Thyroid gland (tissue), 4 donors: ENCODE results near the gene UNG. TPM values are rescaled to one million over a fixed set of nuclear protein-coding genes. Genes with fewer than 3 reads are reported as not detected.

Experiments used
- DNase-seq, 2 donors: peaks; one replicate each; pipeline ENCODE4 v3.0.0-alpha.2; 2019
- H3K27ac ChIP-seq, 3 donors: fragments of 200-600 bp; sonication (generic); 1 replicate in 2 of 3; 2 replicates in 1 of 3; pipeline ENCODE4 v1.5.1; 2016 to 2019; ENCODE audit warnings: mild to moderate bottlenecking in 1 of 3, moderate library complexity in 1 of 3
- H3K27me3 ChIP-seq: fragments of 200-600 bp; sonication (generic); one replicate; pipeline ENCODE4 v1.5.1; 2019
- H3K36me3 ChIP-seq, 2 donors: fragments of 200-600 bp; sonication (generic); one replicate each; pipeline ENCODE4 v1.5.1; 2016 to 2019
- H3K4me1 ChIP-seq, 2 donors: fragments of 200-600 bp; sonication (generic); one replicate each; pipeline ENCODE4 v1.5.1; 2017 to 2019
- H3K4me3 ChIP-seq, 3 donors: fragments of 200-600 bp; sonication (generic); replicated peaks in 1 of 3; 1 replicate in 2 of 3; 2 replicates in 1 of 3; pipeline ENCODE4 v1.5.1; 2016; ENCODE audit warnings: mild to moderate bottlenecking in 1 of 3
- H3K9me3 ChIP-seq: fragments of 200-600 bp; sonication (generic); one replicate; pipeline ENCODE4 v1.5.1; 2017
- CTCF ChIP-seq, 6 experiments: fragments of 200-600 bp in 3 of 6; fragments of 450-650 bp in 3 of 6; sonication (generic) in 3 of 6; IDR thresholded peaks; one replicate each; pipeline ENCODE4 v1.5.1; 2016 to 2019; ENCODE audit warnings: antibody characterized with exemption in 6 of 6, mild to moderate bottlenecking in 2 of 6, inconsistent platforms in 1 of 6, moderate library complexity in 1 of 6
- POLR2A ChIP-seq, 2 donors: fragments of 450-650 bp; IDR thresholded peaks; one replicate each; pipeline ENCODE4 v1.6.1; 2017; ENCODE audit warnings: antibody characterized with exemption in 2 of 2, mild to moderate bottlenecking in 2 of 2, moderate library complexity in 1 of 2
- WGBS, 2 donors: methylation state at CpG; one replicate each; pipeline ENCODE4 v1.1.5; 2017; 5-methylcytosine and 5-hydroxymethylcytosine counted together
- intact Hi-C: fragments of 100-400 bp; cut with DNase I; formaldehyde crosslinking; loops from one replicate; pipeline ENCODE4 v1.15.1; 2023
- total RNA-seq, 4 donors: library from RNA; depleted of rRNA; stranded (reverse); fragments of >200 nt; gene quantifications; one replicate each; pipeline ENCODE4 v1.2.3, GENCODE V29; 2016

Gene UNG
- total RNA-seq, 4 donors from 2014 or later, result 33.1 to 45.5 (median 37.5) TPM

- TF ChIP-seq POLR2A (IDR thresholded peaks at IDR 0.05), result no peak
- TF ChIP-seq CTCF (IDR thresholded peaks at IDR 0.05), result no peak
- no peak overlapping the region for H3K27ac ChIP-seq
- H3K4me1 ChIP-seq, result peaks cover 4 to 8% of the 10 kb centered on the region in 2 donors
- no peak overlapping the region for H3K4me3 ChIP-seq
- intact Hi-C loops, result loop anchor here (10.0 kb wide), 1 partner anchor 50 kb away; no protein-coding TSS in a partner anchor
- 97 to 98% methylated on average over 5 of the region's 5 CpGs for WGBS, 2 donors
- no peak for DNase-seq
- no peaks in the 10 kb centered on the region for H3K9me3 ChIP-seq
- no peaks in the 10 kb centered on the region for H3K27me3 ChIP-seq
- peaks cover 31 to 58% of the 10 kb centered on the region in 2 donors for H3K36me3 ChIP-seq
Measured at GRCh38 chr12:109105176-109105575, 7.8 kb downstream of the UNG start.

GRCh38 chr12:109109746-109110350, 12.5 kb downstream of the UNG start:
- WGBS, 2 donors, result 70 to 73% methylated on average over 6 of the region's 6 CpGs
- Histone ChIP-seq H3K9me3 (no peaks in the 10 kb centered on the region), H3K27ac (peak overlapping the region; percentile 80 to 98 (median 97)), H3K4me3 (no peak overlapping the region), H3K4me1 (peaks cover 36 to 42% of the 10 kb centered on the region in 2 donors), H3K36me3 (peaks cover 19 to 32% of the 10 kb centered on the region in 2 donors), H3K27me3 (no peaks in the 10 kb centered on the region)
- intact Hi-C loops, result loop anchor here (10.0 kb wide), 1 partner anchor 45 kb away; no protein-coding TSS in a partner anchor
- no peak for TF ChIP-seq POLR2A (IDR thresholded peaks at IDR 0.05)
- TF ChIP-seq CTCF (IDR thresholded peaks at IDR 0.05), result no peak
- peak in 1 of 2 donors; percentile 24 for DNase-seq

- 0 to 6% methylated on average over 21 to 26 of the region's 28 CpGs for WGBS, 2 donors
- H3K27me3 ChIP-seq, result no peaks in the 10 kb centered on the region
- peaks cover 45 to 54% of the 10 kb centered on the region in 2 donors for H3K4me1 ChIP-seq
- H3K27ac ChIP-seq, result peak overlapping the region; percentile 80 to 98 (median 97)
- H3K4me3 ChIP-seq, result peak overlapping the region in 2 of 3 donors; percentile 40 to 48
- TF ChIP-seq CTCF (IDR thresholded peaks at IDR 0.05) (no peak), POLR2A (IDR thresholded peaks at IDR 0.05) (peak; percentile 65 to 92)
- intact Hi-C loops, result no loop called here
- H3K36me3 ChIP-seq, result peaks cover 13 to 20% of the 10 kb centered on the region in 2 donors
- H3K9me3 ChIP-seq, result no peaks in the 10 kb centered on the region
- DNase-seq, result peak; percentile 98
Measured at GRCh38 chr12:109110988-109111495, 13.6 kb downstream of the UNG start.

GRCh38 chr12:109112720-109113465, 15.5 kb downstream of the UNG start:
- 74 to 76% methylated on average over 11 of the region's 11 CpGs for WGBS, 2 donors
- Histone ChIP-seq H3K4me1 (peaks cover 64 to 72% of the 10 kb centered on the region in 2 donors), H3K27ac (peak overlapping the region; percentile 88 to 98 (median 97)), H3K9me3 (no peaks in the 10 kb centered on the region), H3K27me3 (no peaks in the 10 kb centered on the region), H3K36me3 (peaks cover 2 to 4% of the 10 kb centered on the region in 2 donors), H3K4me3 (peak overlapping the region in 1 of 3 donors; percentile 2)
- intact Hi-C loops, result no loop called here
- TF ChIP-seq CTCF (IDR thresholded peaks at IDR 0.05), result no peak
- peak in 1 of 2 donors; percentile 37 for TF ChIP-seq POLR2A (IDR thresholded peaks at IDR 0.05)
- peak; percentile 28 to 43 for DNase-seq
